ENCODE measurements around the gene SUGP2. TPM values are rescaled to one million over a fixed set of nuclear protein-coding genes. Genes with fewer than 3 reads are reported as not detected.
"Not testable (repeated sequence)": the region's sequence is repeated elsewhere in the genome, so short reads cannot be mapped to it uniquely, and the experiment has no call there.

Gene SUGP2
- total RNA-seq, 1 donor from 2014 or later: 123 TPM

DNA sequence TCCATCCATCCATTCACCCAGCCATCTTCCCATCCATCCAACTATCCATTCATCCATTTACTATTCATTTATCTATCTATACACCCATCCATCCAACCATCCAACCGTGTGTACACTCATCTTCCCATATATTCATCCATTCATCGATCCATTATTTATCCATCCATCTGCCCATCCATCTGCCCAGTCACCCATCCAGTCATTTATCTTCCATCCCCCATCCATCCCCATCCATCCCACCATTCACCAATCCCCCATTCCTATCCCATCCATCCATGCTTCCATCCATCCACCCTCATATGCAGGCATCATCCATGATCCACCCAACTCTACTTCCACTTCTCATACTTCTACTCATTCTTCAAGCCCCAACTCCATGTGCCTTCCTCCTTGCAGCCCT lies 78.3 kb downstream of the SUGP2 start:
- H3K4me3 Mint-ChIP-seq: no peak overlapping the region

DNA sequence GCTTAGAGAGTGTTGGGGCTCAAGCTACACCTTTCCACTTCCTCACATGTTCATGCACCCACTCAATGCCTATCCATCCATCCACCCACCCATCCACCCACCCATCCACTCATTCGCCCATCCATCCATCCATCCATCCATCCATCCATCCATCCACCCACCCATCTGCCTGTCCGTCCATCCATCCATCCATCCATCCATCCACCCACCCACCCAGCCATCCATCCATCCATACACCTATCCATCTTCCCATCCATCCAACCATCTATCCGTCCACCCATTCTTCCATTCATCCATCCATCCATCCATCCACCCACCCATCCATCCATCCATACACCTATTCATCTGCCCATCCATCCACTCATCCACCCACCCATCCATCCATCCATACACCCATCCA lies 79.2 kb downstream of the SUGP2 start:
- Mint-ChIP-seq H3K36me3 (no peaks in the 10 kb centered on the region), H3K9me3 (no peaks in the 10 kb centered on the region), H3K4me3 (no peak overlapping the region), H3K4me1 (ENCODE audit: unreplicated experiment) (no peaks in the 10 kb centered on the region), H3K27ac (no peak overlapping the region), H3K27me3 (peaks cover 8% of the 10 kb centered on the region)
- no peak for DNase-seq (ENCODE audit: extremely low spot score, unreplicated experiment)
- TF ChIP-seq, protein P1, sequence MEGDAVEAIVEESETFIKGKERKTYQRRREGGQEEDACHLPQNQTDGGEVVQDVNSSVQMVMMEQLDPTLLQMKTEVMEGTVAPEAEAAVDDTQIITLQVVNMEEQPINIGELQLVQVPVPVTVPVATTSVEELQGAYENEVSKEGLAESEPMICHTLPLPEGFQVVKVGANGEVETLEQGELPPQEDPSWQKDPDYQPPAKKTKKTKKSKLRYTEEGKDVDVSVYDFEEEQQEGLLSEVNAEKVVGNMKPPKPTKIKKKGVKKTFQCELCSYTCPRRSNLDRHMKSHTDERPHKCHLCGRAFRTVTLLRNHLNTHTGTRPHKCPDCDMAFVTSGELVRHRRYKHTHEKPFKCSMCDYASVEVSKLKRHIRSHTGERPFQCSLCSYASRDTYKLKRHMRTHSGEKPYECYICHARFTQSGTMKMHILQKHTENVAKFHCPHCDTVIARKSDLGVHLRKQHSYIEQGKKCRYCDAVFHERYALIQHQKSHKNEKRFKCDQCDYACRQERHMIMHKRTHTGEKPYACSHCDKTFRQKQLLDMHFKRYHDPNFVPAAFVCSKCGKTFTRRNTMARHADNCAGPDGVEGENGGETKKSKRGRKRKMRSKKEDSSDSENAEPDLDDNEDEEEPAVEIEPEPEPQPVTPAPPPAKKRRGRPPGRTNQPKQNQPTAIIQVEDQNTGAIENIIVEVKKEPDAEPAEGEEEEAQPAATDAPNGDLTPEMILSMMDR (conservative IDR thresholded peaks at IDR 0.05): no peak

More for the DNA sequence above, 78.3 kb downstream of the SUGP2 start:
- H3K36me3 Mint-ChIP-seq: no peaks in the 10 kb centered on the region
- no peaks in the 10 kb centered on the region for H3K4me1 Mint-ChIP-seq (ENCODE audit: unreplicated experiment)
- H3K27me3 Mint-ChIP-seq: peaks cover 8% of the 10 kb centered on the region
- H3K9me3 Mint-ChIP-seq: no peaks in the 10 kb centered on the region
- TF ChIP-seq, protein P1 (conservative IDR thresholded peaks at IDR 0.05): no peak
- no peak overlapping the region for H3K27ac Mint-ChIP-seq
- no peak for DNase-seq (ENCODE audit: extremely low spot score, unreplicated experiment)

DNA sequence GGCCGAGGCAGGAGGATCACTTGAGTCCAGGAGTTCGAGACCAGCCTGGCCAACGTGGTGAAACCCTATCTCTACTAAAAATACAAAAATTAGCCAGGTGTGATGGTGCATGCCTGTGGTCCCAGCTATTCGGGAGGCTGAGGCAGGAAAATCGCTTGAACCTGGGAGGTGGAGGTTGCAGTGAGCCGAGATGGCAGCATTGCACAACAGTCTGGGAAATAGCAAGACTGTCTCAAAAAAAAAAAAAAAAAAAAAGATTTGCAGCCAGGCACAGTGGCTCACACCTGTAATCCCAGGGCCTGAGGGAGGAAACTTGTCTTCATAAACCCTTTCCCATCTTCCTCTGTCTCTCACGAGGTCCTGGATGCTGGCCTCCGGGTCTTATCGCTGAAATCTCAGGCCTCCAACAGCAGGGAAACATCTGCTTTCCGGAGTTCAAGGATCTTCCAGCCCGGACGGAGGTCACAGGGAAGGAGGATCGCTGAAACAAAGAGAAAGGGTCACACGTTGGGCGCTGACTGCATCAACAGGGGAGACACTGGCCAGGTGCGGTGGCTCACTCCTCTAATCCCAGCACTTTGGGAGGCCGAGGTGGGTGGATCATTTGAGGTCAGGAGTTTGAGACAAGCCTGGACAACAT lies 80.8 kb downstream of the SUGP2 start:
- not testable (repeated sequence) for H3K27me3 Mint-ChIP-seq; H3K9me3 Mint-ChIP-seq; H3K27ac Mint-ChIP-seq; DNase-seq (ENCODE audit: extremely low spot score, unreplicated experiment); H3K4me3 Mint-ChIP-seq; H3K36me3 Mint-ChIP-seq; H3K4me1 Mint-ChIP-seq (ENCODE audit: unreplicated experiment)

DNA sequence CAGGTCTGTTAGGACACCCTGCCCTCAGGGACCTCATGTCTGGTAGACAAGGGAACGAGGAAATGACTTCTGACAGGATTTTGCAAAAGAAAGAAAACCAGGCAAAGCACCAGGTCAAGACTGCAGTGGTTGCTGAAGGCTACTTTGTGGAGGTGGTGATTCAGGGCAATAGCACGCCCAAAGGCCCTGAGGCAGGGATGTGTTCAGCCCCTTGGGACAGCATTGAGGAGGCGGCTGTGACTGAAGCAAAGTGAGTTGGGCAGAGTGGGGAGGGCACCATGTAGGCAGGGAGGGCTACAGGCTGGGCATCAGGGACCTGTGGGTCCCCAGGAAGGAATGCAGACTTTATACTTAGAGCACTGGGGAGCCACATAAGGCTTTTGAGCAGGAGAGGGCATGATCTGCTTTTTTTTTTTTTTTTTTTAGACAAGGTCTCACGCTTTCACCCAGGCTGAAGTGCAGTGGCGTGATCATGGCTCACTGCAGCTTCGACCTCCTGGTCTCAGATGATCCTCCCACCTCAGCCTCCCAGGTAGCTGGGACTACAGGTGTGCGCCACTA lies 81.5 kb downstream of the SUGP2 start:
- Mint-ChIP-seq H3K4me3 (no peak overlapping the region), H3K27ac (peak overlapping the region; percentile 71), H3K36me3 (no peaks in the 10 kb centered on the region), H3K27me3 (peaks cover 4% of the 10 kb centered on the region), H3K9me3 (no peaks in the 10 kb centered on the region), H3K4me1 (ENCODE audit: unreplicated experiment) (no peaks in the 10 kb centered on the region)
- DNase-seq (ENCODE audit: extremely low spot score, unreplicated experiment): no peak
- TF ChIP-seq, protein P1 (conservative IDR thresholded peaks at IDR 0.05): no peak

DNA sequence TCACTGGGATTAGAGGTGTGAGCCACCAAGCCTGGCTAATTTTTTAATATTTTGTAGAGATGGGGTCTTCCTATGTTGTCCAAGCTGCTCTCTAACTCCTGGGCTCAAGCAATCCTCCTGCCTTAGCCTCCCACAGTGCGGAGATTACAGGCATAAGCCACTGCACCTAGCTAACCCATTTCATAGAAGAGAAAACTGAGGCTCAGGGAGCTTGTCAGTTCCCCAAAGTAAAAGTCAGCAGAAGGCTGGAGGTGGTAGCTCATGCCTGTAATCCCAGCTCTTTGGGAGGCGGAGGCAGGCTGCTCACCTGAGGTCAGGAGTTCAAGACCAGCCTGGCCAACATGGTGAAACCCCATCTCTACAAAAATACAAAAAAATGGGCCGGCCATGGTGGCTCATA lies 83.5 kb downstream of the SUGP2 start:
- Mint-ChIP-seq H3K4me3 (no peak overlapping the region), H3K36me3 (no peaks in the 10 kb centered on the region), H3K27ac (no peak overlapping the region), H3K9me3 (no peaks in the 10 kb centered on the region), H3K4me1 (ENCODE audit: unreplicated experiment) (no peaks in the 10 kb centered on the region), H3K27me3 (peaks cover 8% of the 10 kb centered on the region)
- TF ChIP-seq, protein P1 (conservative IDR thresholded peaks at IDR 0.05): no peak
- DNase-seq (ENCODE audit: extremely low spot score, unreplicated experiment): no peak

DNA sequence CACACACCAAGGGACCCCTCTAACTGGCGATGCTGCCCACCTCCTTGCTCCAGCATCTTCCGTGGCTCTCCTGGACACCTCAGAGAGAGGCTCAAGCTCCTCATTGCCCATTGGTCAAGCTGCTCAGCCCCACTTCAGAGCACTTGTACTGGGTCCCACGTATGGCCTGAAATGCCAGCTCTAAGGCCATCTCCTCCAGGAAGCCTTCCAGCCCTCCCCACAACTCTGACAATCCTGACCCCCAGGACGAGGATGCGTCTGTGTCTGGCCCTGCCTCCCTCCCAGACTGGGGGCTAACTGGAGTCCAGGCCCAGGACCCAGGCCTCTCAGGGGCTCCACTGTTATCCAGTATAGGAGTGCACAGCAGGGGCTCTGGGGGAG lies 84.4 kb downstream of the SUGP2 start:
- Mint-ChIP-seq H3K27me3 (peaks cover 8% of the 10 kb centered on the region), H3K4me3 (no peak overlapping the region), H3K4me1 (ENCODE audit: unreplicated experiment) (no peaks in the 10 kb centered on the region), H3K36me3 (no peaks in the 10 kb centered on the region), H3K9me3 (no peaks in the 10 kb centered on the region), H3K27ac (no peak overlapping the region)
- no peak for DNase-seq (ENCODE audit: extremely low spot score, unreplicated experiment)
- TF ChIP-seq, protein P1 (conservative IDR thresholded peaks at IDR 0.05): no peak

All from type B pancreatic cell (in vitro differentiated cells).